AG09319 (cell line): Measurements from ENCODE around the gene GRPEL2.

Source experiments
- DNase-seq: peaks from one replicate; pipeline ENCODE4 v3.0.0-alpha.2; 2010; ENCODE audit warnings: low read depth; ENCODE audit errors: extremely low read depth
- TF ChIP-seq, protein P1 (sequence below): IDR thresholded peaks from 2 replicates; pipeline ENCODE4 v1.5.1; 2011; ENCODE audit warnings: low read depth, mild to moderate bottlenecking, inconsistent platforms, low read length, moderate library complexity

Gene GRPEL2

DNA sequence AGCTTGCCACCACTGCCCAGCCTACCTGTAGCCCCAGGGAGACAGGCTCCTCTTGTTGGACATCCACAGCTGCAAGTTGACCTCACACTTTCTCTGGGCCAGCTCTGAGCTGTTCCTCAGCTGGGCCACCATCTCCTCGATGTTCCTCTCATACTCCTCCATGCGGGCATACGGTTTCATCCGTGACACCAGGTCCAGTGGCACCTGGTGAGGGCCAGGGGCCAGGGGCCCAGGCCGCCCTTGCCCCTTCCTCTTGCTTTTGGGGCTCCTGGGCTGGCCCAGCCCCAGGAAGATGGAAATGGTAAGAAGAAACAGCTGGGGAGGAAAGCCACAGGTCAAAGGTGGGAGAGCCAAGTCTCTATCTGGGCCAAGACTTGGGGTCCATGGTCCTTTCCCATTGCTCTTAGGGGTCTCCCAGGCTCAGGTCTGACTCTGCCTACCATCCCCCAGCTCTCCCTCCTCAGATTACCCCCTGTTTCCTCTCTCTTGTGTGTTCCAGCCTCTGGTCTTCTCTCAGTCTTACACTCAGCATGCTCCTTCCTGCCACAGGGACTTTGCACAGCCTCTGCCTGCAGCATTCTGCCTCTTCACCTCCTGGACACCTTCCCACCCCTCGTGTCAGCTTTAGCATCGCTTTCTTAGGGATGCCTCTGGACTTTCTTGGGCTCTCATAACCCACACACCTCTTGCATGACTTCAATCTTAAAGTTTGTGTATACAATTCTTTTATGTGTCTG, 31.6 kb downstream of the GRPEL2 start:
- no peak for DNase-seq
- TF ChIP-seq, protein P1, sequence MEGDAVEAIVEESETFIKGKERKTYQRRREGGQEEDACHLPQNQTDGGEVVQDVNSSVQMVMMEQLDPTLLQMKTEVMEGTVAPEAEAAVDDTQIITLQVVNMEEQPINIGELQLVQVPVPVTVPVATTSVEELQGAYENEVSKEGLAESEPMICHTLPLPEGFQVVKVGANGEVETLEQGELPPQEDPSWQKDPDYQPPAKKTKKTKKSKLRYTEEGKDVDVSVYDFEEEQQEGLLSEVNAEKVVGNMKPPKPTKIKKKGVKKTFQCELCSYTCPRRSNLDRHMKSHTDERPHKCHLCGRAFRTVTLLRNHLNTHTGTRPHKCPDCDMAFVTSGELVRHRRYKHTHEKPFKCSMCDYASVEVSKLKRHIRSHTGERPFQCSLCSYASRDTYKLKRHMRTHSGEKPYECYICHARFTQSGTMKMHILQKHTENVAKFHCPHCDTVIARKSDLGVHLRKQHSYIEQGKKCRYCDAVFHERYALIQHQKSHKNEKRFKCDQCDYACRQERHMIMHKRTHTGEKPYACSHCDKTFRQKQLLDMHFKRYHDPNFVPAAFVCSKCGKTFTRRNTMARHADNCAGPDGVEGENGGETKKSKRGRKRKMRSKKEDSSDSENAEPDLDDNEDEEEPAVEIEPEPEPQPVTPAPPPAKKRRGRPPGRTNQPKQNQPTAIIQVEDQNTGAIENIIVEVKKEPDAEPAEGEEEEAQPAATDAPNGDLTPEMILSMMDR = no peak

DNA sequence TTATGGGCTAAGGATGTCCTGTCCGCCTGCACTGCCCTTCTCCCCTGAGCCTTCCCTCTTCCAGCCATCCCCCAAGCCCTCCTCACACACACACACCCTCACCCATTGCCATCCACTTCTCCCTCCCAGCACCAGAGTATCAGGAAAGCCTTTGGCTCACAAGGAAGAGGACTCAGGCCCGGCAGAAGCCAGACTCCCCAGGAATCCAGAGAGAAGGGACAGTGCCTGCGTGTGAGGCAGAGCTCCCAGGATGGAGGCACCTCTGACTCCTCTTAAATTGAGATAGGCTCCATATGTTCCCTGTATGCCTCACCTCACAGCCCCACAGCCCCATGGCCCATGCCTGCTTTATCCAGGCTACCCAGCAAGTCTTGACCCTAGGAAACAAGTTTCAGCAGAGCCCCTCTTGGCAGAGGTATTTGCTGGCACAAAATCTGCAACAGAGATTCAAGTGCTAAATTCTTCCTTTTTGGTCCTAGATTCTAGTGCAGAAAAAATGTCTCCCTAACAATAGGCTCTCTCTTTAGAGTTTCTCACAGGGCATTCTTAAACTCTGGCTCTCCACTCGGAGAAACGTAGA, 33.0 kb downstream of the GRPEL2 start:
- TF ChIP-seq, protein P1 = no peak
- no peak for DNase-seq

DNA sequence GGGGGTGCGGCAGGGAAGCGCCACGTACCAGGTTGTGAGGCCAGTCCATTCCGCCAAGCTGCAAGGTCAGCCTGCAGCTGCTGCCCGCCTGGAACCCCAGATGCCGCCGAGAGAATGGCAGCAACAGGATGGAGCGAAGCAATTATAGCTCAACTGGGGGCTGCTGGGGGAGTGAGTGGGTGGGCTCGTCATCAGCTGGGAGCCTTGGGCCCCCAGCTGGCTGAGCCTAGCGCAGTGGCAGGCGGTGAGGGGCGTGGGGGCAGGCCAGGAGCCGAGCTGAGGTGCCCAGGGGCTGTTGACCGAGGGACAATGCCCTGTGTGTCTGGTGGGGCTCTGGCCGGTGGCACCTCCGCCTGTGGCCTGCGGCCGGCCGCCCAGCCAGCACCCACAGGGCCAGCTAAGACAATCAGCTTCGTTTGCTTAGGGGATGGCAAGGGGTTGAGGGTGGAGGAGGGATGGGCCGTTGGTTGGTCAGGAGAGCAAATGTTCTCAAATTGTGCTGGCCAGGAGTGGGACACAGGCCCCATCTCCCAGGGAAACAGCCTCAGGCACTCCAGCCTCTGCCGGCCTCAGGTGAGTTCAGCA, 34.0 kb downstream of the GRPEL2 start, which contains the start of gene IL17B:
Gene IL17B (minus strand): TSS at position 116 of the 585 bp plus-strand sequence. CDS start 67 bp downstream, at position 49.
- TF ChIP-seq, protein P1 = no peak
- DNase-seq = no peak

DNA sequence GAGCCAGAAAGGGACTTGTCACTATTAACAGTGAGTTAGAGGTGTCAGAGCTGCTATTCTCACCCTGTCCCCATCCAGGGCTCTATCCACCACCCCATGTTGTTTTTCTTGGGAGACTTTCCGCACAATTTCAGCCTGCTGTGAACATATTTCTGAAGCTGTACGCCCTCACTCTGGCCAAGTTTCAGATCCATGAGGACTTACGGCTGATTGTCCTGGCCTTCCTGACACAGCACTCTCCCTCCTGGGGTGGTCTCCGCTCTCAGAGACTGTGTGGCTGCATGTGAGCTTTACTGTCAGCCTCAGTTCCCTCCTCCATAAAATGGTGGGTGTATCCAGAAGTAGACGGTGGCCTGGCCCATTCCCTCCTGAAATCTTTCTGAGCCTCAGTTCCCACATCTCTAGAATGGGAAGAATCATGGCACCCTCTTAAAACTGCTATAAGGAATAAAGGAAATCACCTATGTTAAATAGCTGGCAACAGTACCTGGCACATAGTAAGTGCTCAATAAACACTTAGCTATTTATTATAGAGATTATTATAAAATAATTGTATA, 34.6 kb downstream of the GRPEL2 start:
- DNase-seq = no peak
- TF ChIP-seq, protein P1 = no peak

DNA sequence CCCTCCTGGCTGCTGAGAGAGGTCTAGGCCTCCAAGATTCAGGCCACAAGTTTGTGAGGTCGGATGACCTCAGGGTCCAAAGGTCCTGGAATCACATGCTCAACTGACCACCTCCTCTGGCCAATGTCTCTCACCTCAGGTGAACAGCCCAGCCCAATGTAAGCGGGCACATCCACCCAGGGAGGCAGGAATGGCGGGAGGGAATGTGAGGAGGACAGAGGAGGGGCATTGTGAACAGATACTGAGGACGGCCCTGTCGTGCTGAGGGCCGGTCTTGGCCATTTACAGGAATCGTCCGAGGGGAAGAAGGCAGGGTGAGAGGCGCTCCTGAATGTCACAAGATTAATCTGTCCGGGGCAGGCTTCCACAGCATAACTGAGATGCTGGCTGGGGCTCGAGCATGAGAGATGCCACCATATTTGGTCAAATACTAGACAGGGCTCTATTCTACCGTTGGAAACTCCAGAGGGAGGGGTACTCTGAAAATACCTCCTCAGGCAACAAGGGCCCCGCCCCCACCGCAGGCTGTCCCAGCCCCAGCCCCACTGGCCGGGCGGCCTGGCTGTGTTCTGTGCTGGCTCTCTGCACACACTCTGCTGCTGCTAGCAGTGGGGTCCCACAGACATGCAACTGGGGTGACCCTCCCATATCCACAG, 35.3 kb downstream of the GRPEL2 start:
- DNase-seq = no peak
- TF ChIP-seq, protein P1 = no peak

DNA sequence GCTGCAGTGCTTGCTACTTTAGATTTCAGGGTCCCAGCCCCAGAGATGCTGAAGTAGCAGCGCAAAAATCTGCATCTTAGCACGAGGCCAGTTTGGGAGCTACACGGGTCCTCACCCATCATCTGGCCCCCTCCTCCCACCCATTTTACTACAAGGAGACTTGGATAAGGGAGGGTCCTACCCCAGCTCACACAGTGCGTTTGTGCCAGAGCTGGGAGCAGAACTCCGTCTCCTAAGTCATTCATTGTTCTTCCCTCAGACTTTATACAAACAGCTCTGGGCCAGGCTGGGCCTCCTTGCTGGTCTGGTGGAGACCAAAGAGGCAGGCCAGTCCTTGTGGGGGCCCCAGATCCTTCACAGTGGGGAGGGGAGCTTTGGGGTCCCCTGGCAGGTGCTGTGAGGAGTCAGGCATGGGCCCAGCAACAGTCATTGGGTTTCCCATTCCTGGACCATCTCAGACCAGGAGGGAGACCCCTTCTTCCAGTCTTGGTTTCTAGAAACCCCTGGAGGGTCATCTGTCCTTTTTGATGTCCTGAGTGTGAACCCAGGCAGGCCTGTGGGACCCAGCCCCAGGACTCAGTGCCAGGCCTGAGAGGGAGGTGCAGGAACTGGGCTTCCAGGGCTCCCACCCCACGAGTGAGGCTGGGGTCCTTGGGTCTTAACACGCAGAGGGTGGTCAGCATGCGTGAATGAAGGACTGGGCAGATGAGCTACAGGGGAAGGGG, 36.1 kb downstream of the GRPEL2 start:
- TF ChIP-seq, protein P1 = no peak
- DNase-seq = no peak
